ENCODE measurements around the gene HSPG2. TPM values are rescaled to one million over a fixed set of nuclear protein-coding genes. Genes with fewer than 3 reads are reported as not detected.

The HSPG2 gene
- total RNA-seq, 1 experiment from 2014 or later: 171 TPM

DNA sequence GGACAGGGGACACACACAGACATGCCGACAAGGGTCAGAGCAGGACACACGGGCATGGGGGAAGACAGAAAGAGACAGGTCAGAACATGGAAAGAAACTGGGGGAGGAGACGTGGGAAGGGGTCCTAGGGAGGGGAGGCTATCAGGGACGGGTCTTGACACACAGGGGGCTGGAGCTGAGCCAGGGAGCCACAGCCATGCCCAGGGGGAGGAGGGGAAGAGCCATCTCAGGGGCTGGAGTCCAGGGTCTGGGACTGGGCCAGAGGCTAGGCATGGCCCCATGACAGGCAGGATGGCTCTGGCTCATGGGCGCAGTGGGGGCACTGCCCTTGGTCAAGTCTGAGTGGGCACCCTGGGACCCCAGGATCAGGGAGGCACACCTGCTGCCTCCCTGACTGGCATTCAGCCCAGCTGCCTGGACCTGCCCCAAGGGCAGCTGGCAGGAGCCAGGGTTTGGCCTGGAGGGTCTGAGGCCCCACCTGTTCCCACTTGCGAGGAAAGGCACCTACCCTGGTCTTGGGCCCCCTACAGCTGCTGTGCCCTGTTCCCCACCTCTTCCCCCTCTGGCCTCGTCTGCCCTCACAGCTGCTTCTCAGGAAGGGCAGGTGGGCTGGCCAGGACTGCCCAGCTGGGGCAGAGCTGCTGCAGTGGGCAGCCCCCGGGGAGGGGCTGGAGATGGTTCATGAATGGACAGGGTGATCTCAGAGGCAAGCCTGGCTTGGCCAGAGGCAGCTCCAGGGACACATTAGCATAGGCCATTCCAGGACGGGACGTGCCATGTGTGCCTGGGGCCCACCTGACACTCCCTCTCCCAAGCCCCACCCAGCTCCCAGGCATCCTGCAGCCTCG lies 42.9 kb downstream of the HSPG2 start:
- no TSS peak for BruUV-seq (replicated peaks)

DNA sequence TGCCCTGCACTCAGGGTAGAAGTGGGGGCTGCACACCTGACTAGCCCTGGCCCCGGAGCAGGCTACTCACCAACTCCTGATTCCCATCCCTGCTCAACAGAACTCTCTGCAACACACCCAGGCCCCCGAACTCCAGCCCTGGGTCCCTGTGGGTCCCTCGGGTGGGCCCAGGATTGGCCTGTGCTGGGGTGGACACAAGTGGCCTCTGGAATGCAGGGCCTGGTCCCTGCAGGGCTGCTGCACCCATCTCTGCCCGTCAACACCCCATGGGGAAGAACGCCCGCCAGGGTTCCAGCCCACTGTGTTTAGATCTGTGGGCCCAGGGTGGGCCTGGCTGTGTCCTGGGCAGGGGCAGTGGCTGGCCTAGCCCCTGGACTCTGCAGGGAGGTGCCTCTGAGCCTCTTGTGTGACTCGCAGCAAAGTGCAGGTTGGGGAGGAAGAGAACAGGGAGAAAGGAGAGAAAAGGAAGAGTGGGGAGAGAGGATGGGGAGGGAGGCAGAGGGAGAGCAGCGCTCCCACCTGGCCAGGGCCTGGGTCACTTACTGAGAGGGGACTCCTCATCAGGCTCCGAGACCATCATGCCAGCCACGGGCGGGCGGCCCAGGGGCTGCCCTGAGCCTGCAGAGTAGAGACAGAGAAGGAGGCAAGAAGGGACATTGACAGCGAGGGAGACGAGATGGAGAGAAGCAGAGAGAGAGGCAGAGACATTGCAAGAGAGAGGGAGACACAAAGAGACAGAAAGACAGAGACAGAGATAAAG lies 43.9 kb downstream of the HSPG2 start:
- no peaks in the 10 kb centered on the region for H3K27me3 ChIP-seq (ENCODE audit: control insufficient read depth, insufficient read depth, low read length)
- POLR2A ChIA-PET: no interaction called here
- no peak overlapping the region for H3K4me3 ChIP-seq (ENCODE audit: low read depth in 2 of 2, low read length in 2 of 2)
- no TSS peak for BruUV-seq (replicated peaks)
- peaks cover 17% of the 10 kb centered on the region for H3K4me1 ChIP-seq (ENCODE audit: control insufficient read depth, insufficient read depth, low read length)
- peaks cover 5% of the 10 kb centered on the region; the same call in 1 of the 2 replicates for H3K36me3 ChIP-seq (ENCODE audit: control insufficient read depth, insufficient read depth, low read length)
- CTCF ChIA-PET: no interaction called here
- in situ Hi-C loops (cut with HindIII; ENCODE audit: low pct_unique_long_range_greater_than_20kb, low sequenced_read_pairs) (no loop called here), intact Hi-C loops (cut with micrococcal nuclease; ENCODE audit: unreplicated experiment) (no loop called here)
- ATAC-seq: no peak
- TF ChIP-seq POLR2AphosphoS5 (IDR thresholded peaks at IDR 0.05; ENCODE audit: low read depth, low read length) (no peak), SIN3A (IDR thresholded peaks at IDR 0.05; ENCODE audit: borderline replicate concordance, insufficient read depth, low read depth, low read length) (no peak), TCF7L2 (IDR thresholded peaks at IDR 0.05; ENCODE audit: low read depth, low read length) (no peak)
- TF ChIP-seq, protein P1, sequence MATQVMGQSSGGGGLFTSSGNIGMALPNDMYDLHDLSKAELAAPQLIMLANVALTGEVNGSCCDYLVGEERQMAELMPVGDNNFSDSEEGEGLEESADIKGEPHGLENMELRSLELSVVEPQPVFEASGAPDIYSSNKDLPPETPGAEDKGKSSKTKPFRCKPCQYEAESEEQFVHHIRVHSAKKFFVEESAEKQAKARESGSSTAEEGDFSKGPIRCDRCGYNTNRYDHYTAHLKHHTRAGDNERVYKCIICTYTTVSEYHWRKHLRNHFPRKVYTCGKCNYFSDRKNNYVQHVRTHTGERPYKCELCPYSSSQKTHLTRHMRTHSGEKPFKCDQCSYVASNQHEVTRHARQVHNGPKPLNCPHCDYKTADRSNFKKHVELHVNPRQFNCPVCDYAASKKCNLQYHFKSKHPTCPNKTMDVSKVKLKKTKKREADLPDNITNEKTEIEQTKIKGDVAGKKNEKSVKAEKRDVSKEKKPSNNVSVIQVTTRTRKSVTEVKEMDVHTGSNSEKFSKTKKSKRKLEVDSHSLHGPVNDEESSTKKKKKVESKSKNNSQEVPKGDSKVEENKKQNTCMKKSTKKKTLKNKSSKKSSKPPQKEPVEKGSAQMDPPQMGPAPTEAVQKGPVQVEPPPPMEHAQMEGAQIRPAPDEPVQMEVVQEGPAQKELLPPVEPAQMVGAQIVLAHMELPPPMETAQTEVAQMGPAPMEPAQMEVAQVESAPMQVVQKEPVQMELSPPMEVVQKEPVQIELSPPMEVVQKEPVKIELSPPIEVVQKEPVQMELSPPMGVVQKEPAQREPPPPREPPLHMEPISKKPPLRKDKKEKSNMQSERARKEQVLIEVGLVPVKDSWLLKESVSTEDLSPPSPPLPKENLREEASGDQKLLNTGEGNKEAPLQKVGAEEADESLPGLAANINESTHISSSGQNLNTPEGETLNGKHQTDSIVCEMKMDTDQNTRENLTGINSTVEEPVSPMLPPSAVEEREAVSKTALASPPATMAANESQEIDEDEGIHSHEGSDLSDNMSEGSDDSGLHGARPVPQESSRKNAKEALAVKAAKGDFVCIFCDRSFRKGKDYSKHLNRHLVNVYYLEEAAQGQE (IDR thresholded peaks at IDR 0.05; ENCODE audit: insufficient read depth in 1 of 2, low read depth in 2 of 2, low read length in 1 of 2): no peak
- TF ChIP-seq, protein P2, sequence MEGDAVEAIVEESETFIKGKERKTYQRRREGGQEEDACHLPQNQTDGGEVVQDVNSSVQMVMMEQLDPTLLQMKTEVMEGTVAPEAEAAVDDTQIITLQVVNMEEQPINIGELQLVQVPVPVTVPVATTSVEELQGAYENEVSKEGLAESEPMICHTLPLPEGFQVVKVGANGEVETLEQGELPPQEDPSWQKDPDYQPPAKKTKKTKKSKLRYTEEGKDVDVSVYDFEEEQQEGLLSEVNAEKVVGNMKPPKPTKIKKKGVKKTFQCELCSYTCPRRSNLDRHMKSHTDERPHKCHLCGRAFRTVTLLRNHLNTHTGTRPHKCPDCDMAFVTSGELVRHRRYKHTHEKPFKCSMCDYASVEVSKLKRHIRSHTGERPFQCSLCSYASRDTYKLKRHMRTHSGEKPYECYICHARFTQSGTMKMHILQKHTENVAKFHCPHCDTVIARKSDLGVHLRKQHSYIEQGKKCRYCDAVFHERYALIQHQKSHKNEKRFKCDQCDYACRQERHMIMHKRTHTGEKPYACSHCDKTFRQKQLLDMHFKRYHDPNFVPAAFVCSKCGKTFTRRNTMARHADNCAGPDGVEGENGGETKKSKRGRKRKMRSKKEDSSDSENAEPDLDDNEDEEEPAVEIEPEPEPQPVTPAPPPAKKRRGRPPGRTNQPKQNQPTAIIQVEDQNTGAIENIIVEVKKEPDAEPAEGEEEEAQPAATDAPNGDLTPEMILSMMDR (IDR thresholded peaks at IDR 0.05): no peak
- no peak for DNase-seq (ENCODE audit: low read depth, low spot score)
- no peaks in the 10 kb centered on the region for H3K9me3 ChIP-seq (ENCODE audit: control insufficient read depth, insufficient read depth, low read depth, low read length)
- H3K27ac ChIP-seq (ENCODE audit: low read length): no peak overlapping the region

More for the DNA sequence above, 42.9 kb downstream of the HSPG2 start:
- ChIA-PET CTCF (no interaction called here), POLR2A (interaction anchor here (0.5 kb wide), 2 partner anchors 27 to 37 kb away, joined by 3 to 4 read pairs; no protein-coding TSS in a partner anchor)
- DNase-seq (ENCODE audit: low read depth, low spot score): no peak
- Histone ChIP-seq H3K36me3 (ENCODE audit: control insufficient read depth, insufficient read depth, low read length) (peaks cover 3% of the 10 kb centered on the region; the same call in 1 of the 2 replicates), H3K27me3 (ENCODE audit: control insufficient read depth, insufficient read depth, low read length) (no peaks in the 10 kb centered on the region), H3K9me3 (ENCODE audit: control insufficient read depth, insufficient read depth, low read depth, low read length) (no peaks in the 10 kb centered on the region), H3K4me3 (ENCODE audit: low read depth in 2 of 2, low read length in 2 of 2) (no peak overlapping the region), H3K4me1 (ENCODE audit: control insufficient read depth, insufficient read depth, low read length) (peaks cover 23% of the 10 kb centered on the region), H3K27ac (ENCODE audit: low read length) (no peak overlapping the region)
- TF ChIP-seq, protein P1 (IDR thresholded peaks at IDR 0.05; ENCODE audit: insufficient read depth in 1 of 2, low read depth in 2 of 2, low read length in 1 of 2): no peak
- TF ChIP-seq TCF7L2 (IDR thresholded peaks at IDR 0.05; ENCODE audit: low read depth, low read length) (no peak), POLR2AphosphoS5 (IDR thresholded peaks at IDR 0.05; ENCODE audit: low read depth, low read length) (no peak), SIN3A (IDR thresholded peaks at IDR 0.05; ENCODE audit: borderline replicate concordance, insufficient read depth, low read depth, low read length) (no peak)
- TF ChIP-seq, protein P2 (IDR thresholded peaks at IDR 0.05): no peak
- in situ Hi-C loops (cut with HindIII; ENCODE audit: low pct_unique_long_range_greater_than_20kb, low sequenced_read_pairs): no loop called here
- intact Hi-C loops (cut with micrococcal nuclease; ENCODE audit: unreplicated experiment): no loop called here
- ATAC-seq: no peak

All from Panc1 (cell line).